A549 (cell line): Measurements from ENCODE around the gene MNS1.

Source experiments
- CEBPB ChIP-seq, 2 experiments: fragments of >200 bp in 1 of 2; sonication (Bioruptor Twin) in 1 of 2; formaldehyde crosslinking in 1 of 2; IDR thresholded peaks; 2 replicates each; pipeline ENCODE4 v1.6.1; 2012 to 2016
- EP300 ChIP-seq, 2 experiments: fragments of >200 bp; sonication (Bioruptor Twin); formaldehyde crosslinking; IDR thresholded peaks; 2 replicates in 1 of 2; 3 replicates in 1 of 2; pipeline ENCODE4 v1.6.1; 2016 to 2017
- ESRRA ChIP-seq: fragments of 150-350 bp; IDR thresholded peaks from 2 replicates; pipeline ENCODE4 v1.6.1; 2014; ENCODE audit warnings: mild to moderate bottlenecking, low read length, borderline replicate concordance
- FOXS1 ChIP-seq: fragments of 250-450 bp; sonication (Bioruptor Pico); IDR thresholded peaks from 2 replicates; pipeline ENCODE4 v1.5.0; 2020; ENCODE audit warnings: mild to moderate bottlenecking, moderate library complexity
- HOXB13 ChIP-seq: fragments of 250-450 bp; sonication (Bioruptor Pico); IDR thresholded peaks from 2 replicates; pipeline ENCODE4 v1.5.0; 2020; ENCODE audit warnings: low read depth, mild to moderate bottlenecking, moderate library complexity
- KDM1A ChIP-seq: fragments of 200-600 bp; sonication (generic); IDR thresholded peaks from 2 replicates; pipeline ENCODE4 v1.6.1; 2016; ENCODE audit warnings: low read depth, mild to moderate bottlenecking
- KDM5A ChIP-seq: fragments of 200-600 bp; sonication (generic); IDR thresholded peaks from 2 replicates; pipeline ENCODE4 v1.6.1; 2016; ENCODE audit warnings: antibody characterized with exemption, mild to moderate bottlenecking
- MAX ChIP-seq: IDR thresholded peaks from 2 replicates; pipeline ENCODE4 v1.6.1; 2012
- POLR2A ChIP-seq: IDR thresholded peaks from 2 replicates; pipeline ENCODE4 v1.6.1; 2012; ENCODE audit warnings: mild to moderate bottlenecking, low read length
- RAD21 ChIP-seq, 2 experiments: fragments of >200 bp in 1 of 2; sonication (Bioruptor Twin) in 1 of 2; formaldehyde crosslinking in 1 of 2; IDR thresholded peaks in 1 of 2; conservative IDR thresholded peaks in 1 of 2; 2 replicates in 1 of 2; 3 replicates in 1 of 2; pipeline ENCODE4 v1.6.1; 2012 to 2018; ENCODE audit warnings: inconsistent platforms in 1 of 2
- SREBF2 ChIP-seq: fragments of 450-650 bp; IDR thresholded peaks from 2 replicates; pipeline ENCODE4 v1.6.1; 2014; ENCODE audit warnings: mild to moderate bottlenecking, moderate library complexity
- TF ChIP-seq, protein P1 (sequence below): fragments of >200 bp; sonication (Bioruptor Twin); formaldehyde crosslinking; IDR thresholded peaks from 3 replicates; pipeline ENCODE4 v1.5.1; 2016
- TF ChIP-seq, protein P2 (sequence below): IDR thresholded peaks from 2 replicates; pipeline ENCODE4 v1.6.1; 2012; ENCODE audit warnings: low read depth, borderline replicate concordance

DNA sequence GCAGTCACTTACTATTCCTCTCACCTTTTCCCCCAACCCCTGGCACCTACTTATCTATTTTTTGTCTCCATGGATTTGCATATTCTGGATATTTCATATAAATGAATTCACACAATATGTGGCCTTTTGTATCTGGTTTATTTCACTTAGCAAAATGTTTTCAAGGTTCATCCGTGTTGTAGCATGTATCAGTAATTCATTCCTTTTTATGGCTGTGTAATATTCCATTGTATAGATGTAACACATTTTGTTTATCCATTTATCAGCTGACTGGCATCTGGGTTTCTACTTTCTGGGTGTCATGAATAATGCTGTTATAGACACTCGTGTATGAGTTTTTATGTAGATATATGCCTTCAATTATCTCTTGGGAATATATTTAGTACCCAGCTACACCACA, 5.8 kb downstream of the MNS1 start:
- TF ChIP-seq, protein P1, sequence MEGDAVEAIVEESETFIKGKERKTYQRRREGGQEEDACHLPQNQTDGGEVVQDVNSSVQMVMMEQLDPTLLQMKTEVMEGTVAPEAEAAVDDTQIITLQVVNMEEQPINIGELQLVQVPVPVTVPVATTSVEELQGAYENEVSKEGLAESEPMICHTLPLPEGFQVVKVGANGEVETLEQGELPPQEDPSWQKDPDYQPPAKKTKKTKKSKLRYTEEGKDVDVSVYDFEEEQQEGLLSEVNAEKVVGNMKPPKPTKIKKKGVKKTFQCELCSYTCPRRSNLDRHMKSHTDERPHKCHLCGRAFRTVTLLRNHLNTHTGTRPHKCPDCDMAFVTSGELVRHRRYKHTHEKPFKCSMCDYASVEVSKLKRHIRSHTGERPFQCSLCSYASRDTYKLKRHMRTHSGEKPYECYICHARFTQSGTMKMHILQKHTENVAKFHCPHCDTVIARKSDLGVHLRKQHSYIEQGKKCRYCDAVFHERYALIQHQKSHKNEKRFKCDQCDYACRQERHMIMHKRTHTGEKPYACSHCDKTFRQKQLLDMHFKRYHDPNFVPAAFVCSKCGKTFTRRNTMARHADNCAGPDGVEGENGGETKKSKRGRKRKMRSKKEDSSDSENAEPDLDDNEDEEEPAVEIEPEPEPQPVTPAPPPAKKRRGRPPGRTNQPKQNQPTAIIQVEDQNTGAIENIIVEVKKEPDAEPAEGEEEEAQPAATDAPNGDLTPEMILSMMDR = no peak
- TF ChIP-seq POLR2A (no peak), KDM1A (no peak), FOXS1 (CRISPR knock-in tag) (no peak), EP300 (IDR thresholded peaks at IDR 0.05) (no peak), MAX (no peak), KDM5A (no peak), ESRRA (no peak), CEBPB (IDR thresholded peaks at IDR 0.05) (no peak), RAD21 (conservative IDR thresholded peaks at IDR 0.05 in 1 of 2, IDR thresholded peaks at IDR 0.05 in 1 of 2) (no peak), SREBF2 (no peak), HOXB13 (no peak)
- TF ChIP-seq, protein P2, sequence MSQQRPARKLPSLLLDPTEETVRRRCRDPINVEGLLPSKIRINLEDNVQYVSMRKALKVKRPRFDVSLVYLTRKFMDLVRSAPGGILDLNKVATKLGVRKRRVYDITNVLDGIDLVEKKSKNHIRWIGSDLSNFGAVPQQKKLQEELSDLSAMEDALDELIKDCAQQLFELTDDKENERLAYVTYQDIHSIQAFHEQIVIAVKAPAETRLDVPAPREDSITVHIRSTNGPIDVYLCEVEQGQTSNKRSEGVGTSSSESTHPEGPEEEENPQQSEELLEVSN = no peak
